HG02884 (cell line): Measurements from ENCODE around the gene ARPP21.
A peak's percentile ranks its signal among the peaks of the same experiment; 100 is the strongest.

Source experiments
- ATAC-seq: cut with Tn5 transposase; IDR thresholded peaks from one replicate; pipeline ENCODE4 v1.9.1; 2021; ENCODE audit warnings: mild to moderate bottlenecking, moderate library complexity; ENCODE audit not compliant: unreplicated experiment

ARPP21 gene

GRCh38 chr3:35674451-35675109 lies 35.3 kb downstream of the ARPP21 start:
- no peak for ATAC-seq

- ATAC-seq: no peak
Observed at GRCh38 chr3:35675206-35675605, 35.9 kb downstream of the ARPP21 start.

GRCh38 chr3:35675621-35676020 lies 36.3 kb downstream of the ARPP21 start:
- ATAC-seq: no peak

GRCh38 chr3:35677797-35678196 lies 38.5 kb downstream of the ARPP21 start:
- ATAC-seq: no peak

GRCh38 chr3:35678643-35679161 lies 39.4 kb downstream of the ARPP21 start:
- no peak for ATAC-seq

- no peak for ATAC-seq
Observed at GRCh38 chr3:35679409-35680080, 40.2 kb downstream of the ARPP21 start.

- ATAC-seq: peak; percentile 58
Observed at GRCh38 chr3:35680866-35681650, 41.7 kb downstream of the ARPP21 start.

GRCh38 chr3:35685153-35685552 lies 45.8 kb downstream of the ARPP21 start:
- no peak for ATAC-seq

GRCh38 chr3:35688826-35689225 lies 49.5 kb downstream of the ARPP21 start:
- ATAC-seq: no peak

- no peak for ATAC-seq
Observed at GRCh38 chr3:35690271-35690670, 50.9 kb downstream of the ARPP21 start.

- no peak for ATAC-seq
Observed at GRCh38 chr3:35705904-35706303, 66.6 kb downstream of the ARPP21 start.

GRCh38 chr3:35707904-35708303 lies 68.6 kb downstream of the ARPP21 start:
- no peak for ATAC-seq

- ATAC-seq: no peak
Observed at GRCh38 chr3:35708394-35709271, 69.3 kb downstream of the ARPP21 start.

GRCh38 chr3:35709691-35710090 lies 70.4 kb downstream of the ARPP21 start:
- ATAC-seq: no peak

- no peak for ATAC-seq
Observed at GRCh38 chr3:35710554-35710953, 71.2 kb downstream of the ARPP21 start.

GRCh38 chr3:35718921-35719320 lies 79.6 kb downstream of the ARPP21 start:
- no peak for ATAC-seq

GRCh38 chr3:35721628-35722027 lies 82.3 kb downstream of the ARPP21 start:
- ATAC-seq: no peak

- no peak for ATAC-seq
Observed at GRCh38 chr3:35722902-35723301, 83.6 kb downstream of the ARPP21 start.

GRCh38 chr3:35723480-35724097 lies 84.3 kb downstream of the ARPP21 start:
- no peak for ATAC-seq

- ATAC-seq: no peak
Observed at GRCh38 chr3:35724106-35724505, 84.8 kb downstream of the ARPP21 start.
